Upper lobe of left lung (tissue), 6 donors: Measurements from ENCODE around the gene LTB. TPM values are rescaled to one million over a fixed set of nuclear protein-coding genes. Genes with fewer than 3 reads are reported as not detected.

ENCODE experiments used
- ATAC-seq, 2 donors: fragments of 200-7000 bp; cut with Tn5 transposase; one replicate each; pipeline ENCODE4 v1.9.1; 2022; ENCODE audit warnings: mild to moderate bottlenecking in 2 of 2, moderate library complexity in 2 of 2; ENCODE audit not compliant: low FRiP score in 2 of 2
- DNase-seq, 2 donors: peaks; one replicate each; pipeline ENCODE4 v3.0.0-alpha.2; 2019 to 2020
- H3K27ac ChIP-seq, 4 donors: fragments of 200-600 bp; sonication (generic); one replicate each; pipeline ENCODE4 v1.5.1; 2016 to 2019
- H3K27me3 ChIP-seq, 4 donors: fragments of 200-600 bp; sonication (generic); one replicate each; pipeline ENCODE4 v1.5.1; 2017 to 2019
- H3K36me3 ChIP-seq, 4 donors: fragments of 200-600 bp; sonication (generic); one replicate each; pipeline ENCODE4 v1.5.1; 2016 to 2019
- H3K4me1 ChIP-seq, 4 donors: fragments of 200-600 bp; sonication (generic); one replicate each; pipeline ENCODE4 v1.5.1; 2018 to 2019
- H3K4me3 ChIP-seq, 4 donors: fragments of 200-600 bp; sonication (generic); one replicate each; pipeline ENCODE4 v1.5.1; 2017 to 2019; ENCODE audit warnings: mild to moderate bottlenecking in 2 of 4, moderate library complexity in 1 of 4
- H3K9me3 ChIP-seq, 4 donors: fragments of 200-600 bp; sonication (generic); one replicate each; pipeline ENCODE4 v1.5.1; 2018 to 2019
- EP300 ChIP-seq, 4 donors: sonication (generic); formaldehyde crosslinking; IDR thresholded peaks; one replicate each; pipeline ENCODE4 v1.5.1; 2017; ENCODE audit warnings: antibody characterized with exemption in 4 of 4, control low read depth in 2 of 4
- POLR2A ChIP-seq, 4 donors: fragments of 450-650 bp; IDR thresholded peaks; one replicate each; pipeline ENCODE4 v1.5.1; 2016 to 2017; ENCODE audit warnings: antibody characterized with exemption in 4 of 4, mild to moderate bottlenecking in 2 of 4
- POLR2AphosphoS5 ChIP-seq, 2 donors: sonication (generic); formaldehyde crosslinking; IDR thresholded peaks; one replicate each; pipeline ENCODE4 v1.5.1; 2017; ENCODE audit warnings: antibody characterized with exemption in 2 of 2
- WGBS, 2 donors: methylation state at CpG; one replicate each; pipeline ENCODE4 v1.1.5; 2017 to 2018; 5-methylcytosine and 5-hydroxymethylcytosine counted together
- total RNA-seq, 6 donors: library from RNA; depleted of rRNA in 4 of 6; stranded (reverse); fragments of >200 nt in 4 of 6; gene quantifications; one replicate each; pipeline versions ENCODE4 v1.1.0 to v1.2.1, GENCODE V29; 2016 to 2021
- TF ChIP-seq, protein P1 (sequence below), 6 experiments: fragments of 450-650 bp in 4 of 6; fragments of 200-600 bp in 2 of 6; sonication (generic) in 2 of 6; IDR thresholded peaks; one replicate each; pipeline ENCODE4 v1.5.1; 2016 to 2019; ENCODE audit warnings: antibody characterized with exemption in 6 of 6
- donor health status: DM: no; HTN: no; CAD: no; lungs with moderate emphysema.
- donor health status: DM: no; HTN: yes; CAD: no; lungs with severe emphysema.

The LTB gene
- total RNA-seq, 6 donors from 2014 or later = 1.3 to 18.7 (median 8.2) TPM; not detected in 3

DNA sequence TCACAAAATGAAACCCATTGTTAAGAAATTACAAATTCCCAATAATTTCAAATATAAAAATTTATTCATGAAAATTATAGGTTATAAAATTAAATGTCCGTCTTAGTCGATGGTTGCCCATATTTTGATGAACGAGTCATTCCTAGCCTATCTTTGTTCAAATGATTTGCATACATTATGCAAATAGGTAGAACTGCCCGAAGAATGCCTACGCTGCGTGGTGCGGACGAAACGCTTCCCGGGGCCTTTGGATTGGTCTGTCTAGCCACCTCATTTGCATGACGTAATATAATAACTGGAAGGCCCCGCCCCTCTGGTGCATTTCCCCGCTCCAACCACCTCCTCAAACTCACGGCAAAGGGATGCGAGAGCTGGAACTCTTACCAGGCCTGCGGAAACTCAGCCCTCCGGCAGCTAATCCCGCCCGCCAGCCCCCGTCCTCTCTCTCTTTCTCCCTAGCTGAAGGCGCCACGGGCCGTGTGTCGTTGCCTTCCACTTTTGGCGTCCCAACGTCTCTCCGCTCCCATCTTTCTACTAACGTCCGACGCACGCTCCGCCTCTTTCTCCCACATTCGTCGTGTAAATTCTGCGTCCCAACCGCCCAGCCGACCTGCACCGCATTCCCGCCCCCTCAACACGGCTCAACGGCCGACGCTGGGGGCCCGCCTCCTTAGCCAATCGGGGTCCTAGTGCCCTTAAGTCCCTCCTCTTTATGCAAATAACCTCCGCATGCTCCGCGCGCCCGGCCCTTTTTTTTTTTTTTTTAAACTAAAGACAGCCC is 37.8 kb upstream of the LTB start:
- no peaks in the 10 kb centered on the region for H3K9me3 ChIP-seq
- peak overlapping the region; percentile 97 to 100 (median 98) for H3K27ac ChIP-seq
- 0 to 1% methylated on average over 48 to 50 of the region's 50 CpGs for WGBS, 2 donors
- TF ChIP-seq, protein P1, sequence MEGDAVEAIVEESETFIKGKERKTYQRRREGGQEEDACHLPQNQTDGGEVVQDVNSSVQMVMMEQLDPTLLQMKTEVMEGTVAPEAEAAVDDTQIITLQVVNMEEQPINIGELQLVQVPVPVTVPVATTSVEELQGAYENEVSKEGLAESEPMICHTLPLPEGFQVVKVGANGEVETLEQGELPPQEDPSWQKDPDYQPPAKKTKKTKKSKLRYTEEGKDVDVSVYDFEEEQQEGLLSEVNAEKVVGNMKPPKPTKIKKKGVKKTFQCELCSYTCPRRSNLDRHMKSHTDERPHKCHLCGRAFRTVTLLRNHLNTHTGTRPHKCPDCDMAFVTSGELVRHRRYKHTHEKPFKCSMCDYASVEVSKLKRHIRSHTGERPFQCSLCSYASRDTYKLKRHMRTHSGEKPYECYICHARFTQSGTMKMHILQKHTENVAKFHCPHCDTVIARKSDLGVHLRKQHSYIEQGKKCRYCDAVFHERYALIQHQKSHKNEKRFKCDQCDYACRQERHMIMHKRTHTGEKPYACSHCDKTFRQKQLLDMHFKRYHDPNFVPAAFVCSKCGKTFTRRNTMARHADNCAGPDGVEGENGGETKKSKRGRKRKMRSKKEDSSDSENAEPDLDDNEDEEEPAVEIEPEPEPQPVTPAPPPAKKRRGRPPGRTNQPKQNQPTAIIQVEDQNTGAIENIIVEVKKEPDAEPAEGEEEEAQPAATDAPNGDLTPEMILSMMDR (IDR thresholded peaks at IDR 0.05) = peak in 3 of 6 experiments; percentile 9 to 34 (median 27)
- TF ChIP-seq POLR2AphosphoS5 (IDR thresholded peaks at IDR 0.05) (peak; percentile 94), EP300 (IDR thresholded peaks at IDR 0.05) (no peak), POLR2A (IDR thresholded peaks at IDR 0.05) (peak; percentile 57 to 98 (median 93))
- peak; percentile 96 to 97 for ATAC-seq
- H3K27me3 ChIP-seq = no peaks in the 10 kb centered on the region
- H3K36me3 ChIP-seq = peaks cover 15 to 22% (median 18%) of the 10 kb centered on the region in 4 donors
- DNase-seq = peak; percentile 96 to 98
- H3K4me3 ChIP-seq = peak overlapping the region in 3 of 4 donors; percentile 79 to 92 (median 82)
- peaks cover 15 to 27% (median 19%) of the 10 kb centered on the region in 4 donors for H3K4me1 ChIP-seq

DNA sequence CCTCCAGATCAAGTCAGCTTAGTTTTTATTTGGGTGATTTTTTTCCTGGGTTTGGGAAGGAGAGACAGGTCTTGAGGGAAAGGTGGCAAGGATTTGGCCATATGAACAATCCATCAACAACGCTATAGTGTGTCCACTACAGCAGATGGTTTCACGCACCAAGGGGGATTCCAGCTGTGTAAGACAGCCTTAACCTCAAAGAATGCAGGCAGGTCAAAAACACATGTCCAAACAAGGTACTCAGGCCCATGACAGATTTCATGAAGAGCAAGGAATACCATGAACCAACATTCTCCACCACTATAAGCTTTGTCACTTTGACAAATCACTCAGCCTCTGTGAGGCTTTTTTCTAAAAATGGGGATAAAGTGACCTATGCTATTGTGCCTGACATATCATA is 34.8 kb upstream of the LTB start:
- Histone ChIP-seq H3K9me3 (no peaks in the 10 kb centered on the region), H3K4me1 (peaks cover 7 to 22% (median 15%) of the 10 kb centered on the region in 4 donors), H3K36me3 (no peaks in the 10 kb centered on the region), H3K4me3 (no peak overlapping the region), H3K27me3 (no peaks in the 10 kb centered on the region), H3K27ac (no peak overlapping the region)
- ATAC-seq (no peak), DNase-seq (no peak)
- no peak for TF ChIP-seq POLR2AphosphoS5 (IDR thresholded peaks at IDR 0.05)
- no peak for TF ChIP-seq POLR2A (IDR thresholded peaks at IDR 0.05)
- TF ChIP-seq EP300 (IDR thresholded peaks at IDR 0.05) = no peak
- TF ChIP-seq, protein P1 (IDR thresholded peaks at IDR 0.05) = no peak
- 86 to 87% methylated on average over 2 of the region's 2 CpGs for WGBS, 2 donors

DNA sequence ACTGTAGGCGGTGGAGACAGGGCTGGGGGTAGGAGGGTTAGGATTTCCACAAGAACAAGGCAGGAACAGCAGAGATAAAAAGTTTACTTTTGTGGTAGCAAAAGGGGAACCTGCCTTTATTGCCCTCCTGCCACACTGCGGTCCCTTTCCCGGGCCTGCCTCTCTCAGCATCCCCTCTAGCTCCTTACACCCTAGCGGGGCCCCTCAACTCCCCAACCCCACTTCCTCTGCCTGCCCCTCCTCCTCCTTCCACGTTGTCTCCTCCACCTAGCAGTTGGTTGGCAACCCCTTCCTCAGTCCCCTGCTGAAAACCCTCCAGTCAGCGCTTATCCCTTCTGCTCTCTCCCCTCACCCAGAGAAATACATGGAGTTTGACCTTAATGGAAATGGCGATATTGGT is 33.5 kb upstream of the LTB start:
- DNase-seq (peak in 1 of 2 donors; percentile 29), ATAC-seq (no peak)
- no peak for TF ChIP-seq POLR2A (IDR thresholded peaks at IDR 0.05)
- TF ChIP-seq POLR2AphosphoS5 (IDR thresholded peaks at IDR 0.05) = no peak
- TF ChIP-seq EP300 (IDR thresholded peaks at IDR 0.05) = no peak
- TF ChIP-seq, protein P1 (IDR thresholded peaks at IDR 0.05) = no peak
- Histone ChIP-seq H3K4me1 (peaks cover 0 to 13% (median 8%) of the 10 kb centered on the region in 4 donors), H3K9me3 (no peaks in the 10 kb centered on the region), H3K4me3 (peak overlapping the region in 3 of 4 donors; percentile 18 to 43 (median 29)), H3K36me3 (no peaks in the 10 kb centered on the region), H3K27me3 (no peaks in the 10 kb centered on the region), H3K27ac (peak overlapping the region; percentile 64 to 82 (median 74))
- 36 to 41% methylated on average over 7 of the region's 7 CpGs for WGBS, 2 donors

DNA sequence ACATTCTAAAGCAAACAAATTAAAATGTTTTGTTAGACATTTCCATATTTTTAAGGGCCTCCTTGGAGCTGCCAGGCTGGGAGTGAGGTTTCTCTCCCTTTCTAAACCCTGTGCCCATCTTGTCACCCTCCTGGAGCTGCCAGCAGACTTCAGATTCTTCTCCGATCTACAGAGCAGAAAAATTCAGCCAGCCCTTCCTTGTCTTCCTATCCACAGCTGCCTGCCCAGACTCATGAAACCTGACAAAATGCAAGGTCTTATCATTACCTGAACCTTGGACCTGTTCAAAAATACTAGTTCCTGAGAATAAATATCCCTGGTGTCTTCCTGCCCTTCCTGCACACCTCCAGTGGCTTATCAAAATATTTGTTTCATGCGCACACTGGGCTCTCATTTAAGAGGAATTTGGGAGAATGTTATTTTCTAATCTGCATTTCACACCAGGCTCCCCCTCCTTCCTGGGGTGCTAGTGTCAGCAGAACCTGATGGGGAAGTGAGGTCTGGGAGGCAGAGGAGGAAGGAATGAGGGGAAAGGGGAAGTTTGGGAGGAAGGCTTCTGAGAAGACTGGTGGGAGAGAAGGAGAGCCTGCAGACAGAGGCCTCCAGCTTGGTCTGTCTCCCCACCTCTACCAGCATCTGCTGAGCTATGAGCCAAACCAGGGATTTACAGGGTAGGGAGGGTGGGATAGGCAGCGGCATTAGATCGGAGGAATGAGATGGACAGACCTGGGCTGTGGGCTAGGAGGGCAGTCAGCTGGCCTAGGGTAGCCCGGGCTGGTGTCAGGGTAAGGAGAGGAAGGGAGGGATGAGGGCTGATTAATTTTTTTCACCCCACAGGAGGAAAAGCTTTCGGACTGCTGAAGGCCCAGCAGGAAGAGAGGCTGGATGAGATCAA is 32.7 kb upstream of the LTB start, which contains the start of gene AIF1:
Gene AIF1, plus strand, starts transcription at position 551 of the 895 bp plus-strand sequence. Its CDS starts 96 bp downstream, at position 647.
- peak within 1 kb of the TSS in 3 of 4 donors; percentile 18 to 43 (median 29) for H3K4me3 ChIP-seq
- peak in 1 of 2 donors; percentile 61 for ATAC-seq
- peak within 1 kb of the TSS; percentile 64 to 82 (median 74) for H3K27ac ChIP-seq
- no peak for TF ChIP-seq POLR2AphosphoS5 (IDR thresholded peaks at IDR 0.05)
- TF ChIP-seq EP300 (IDR thresholded peaks at IDR 0.05) = no peak
- TF ChIP-seq POLR2A (IDR thresholded peaks at IDR 0.05) = no peak
- TF ChIP-seq, protein P1 (IDR thresholded peaks at IDR 0.05) = no peak
- WGBS, 2 donors = 42 to 54% methylated on average over 6 of the region's 6 CpGs
- DNase-seq = peak in 1 of 2 donors; percentile 50
- H3K27me3 ChIP-seq = no peaks in the 10 kb centered on the region
- H3K36me3 ChIP-seq = no peaks in the 10 kb centered on the region
- no peaks in the 10 kb centered on the region for H3K9me3 ChIP-seq
- H3K4me1 ChIP-seq = peaks cover 0 to 13% (median 8%) of the 10 kb centered on the region in 4 donors
